Dedifferentiated amniotic fluid mesenchymal stem cell (primary cell): ENCODE results near the gene PLBD2.

ENCODE experiments used
- DNase-seq: peaks from one replicate; pipeline ENCODE4 v3.0.0-alpha.2; 2016; ENCODE audit errors: extremely low spot score

The PLBD2 gene

DNA sequence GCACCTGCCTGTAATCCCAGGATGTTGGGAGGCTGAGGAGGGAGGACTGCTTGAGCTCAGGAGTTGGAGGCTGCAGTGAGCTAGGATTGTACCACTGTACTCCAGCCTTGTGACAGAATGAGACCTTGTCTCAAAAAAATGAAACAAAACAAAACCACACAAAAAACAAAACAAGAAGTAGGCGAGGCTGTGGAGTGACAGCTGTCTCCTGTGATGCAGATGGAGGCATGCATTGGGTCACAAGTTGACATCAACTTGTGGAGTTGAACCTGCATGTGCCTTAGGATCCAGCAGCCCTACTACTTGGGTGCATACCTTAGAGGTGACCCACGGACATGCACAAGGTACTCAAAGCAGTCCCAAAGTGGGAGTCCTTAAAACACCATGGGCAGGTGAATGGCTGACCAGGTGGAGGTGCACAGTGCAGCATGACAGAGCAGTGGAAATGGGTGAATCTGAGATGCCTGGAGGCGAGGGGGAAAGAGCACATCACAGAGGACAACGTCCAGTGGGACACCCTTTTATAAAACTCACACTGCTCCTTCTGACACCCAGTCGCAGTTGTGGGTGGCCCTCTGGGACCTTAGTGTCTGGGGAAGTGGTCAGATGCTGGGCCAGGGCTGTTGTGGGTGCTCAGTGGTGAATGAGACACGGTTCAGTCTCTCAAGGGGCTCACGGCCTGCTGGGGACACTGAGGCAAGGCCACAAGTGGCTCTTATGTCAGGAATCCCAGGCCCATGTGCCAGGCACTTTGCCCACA, 12.7 kb downstream of the PLBD2 start:
- no peak for DNase-seq

DNA sequence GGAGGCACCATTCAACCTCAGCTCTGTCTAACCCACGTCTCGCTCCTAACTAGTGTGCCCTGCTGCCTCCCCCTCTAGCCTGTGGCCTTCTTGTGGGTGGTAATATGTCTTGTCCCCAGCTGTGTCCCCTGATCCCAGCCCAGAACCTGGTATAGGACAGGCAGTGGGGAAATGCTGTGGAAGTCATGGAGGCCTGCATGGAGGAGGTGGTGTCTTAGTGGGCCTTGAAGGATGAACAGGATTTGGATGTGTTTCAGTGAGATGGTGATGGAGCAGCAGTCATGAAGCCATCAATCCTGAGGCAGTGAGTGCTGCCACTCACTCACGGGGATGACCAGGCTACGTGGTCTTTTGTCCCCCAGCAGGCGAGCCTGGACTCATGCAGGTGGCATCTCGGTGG, 13.4 kb downstream of the PLBD2 start:
- no peak for DNase-seq

DNA sequence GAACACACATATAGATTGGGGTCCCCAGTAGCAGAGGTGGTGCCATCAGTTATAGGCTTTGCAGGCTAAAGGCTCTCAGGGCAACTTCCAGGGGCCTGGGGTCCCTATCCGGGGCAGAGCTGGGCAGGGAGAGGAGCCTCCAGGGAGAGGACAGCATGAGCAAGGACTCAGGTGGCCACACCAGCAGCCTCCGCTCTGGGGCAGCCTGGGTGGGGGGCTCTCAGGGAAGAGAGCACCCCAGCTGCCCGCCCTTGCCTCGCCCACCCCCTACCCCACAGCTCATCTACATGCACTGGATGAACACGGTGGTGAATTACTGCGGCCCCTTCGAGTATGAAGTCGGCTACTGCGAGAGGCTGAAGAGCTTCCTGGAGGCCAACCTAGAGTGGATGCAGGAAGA, 14.0 kb downstream of the PLBD2 start:
- no peak for DNase-seq

DNA sequence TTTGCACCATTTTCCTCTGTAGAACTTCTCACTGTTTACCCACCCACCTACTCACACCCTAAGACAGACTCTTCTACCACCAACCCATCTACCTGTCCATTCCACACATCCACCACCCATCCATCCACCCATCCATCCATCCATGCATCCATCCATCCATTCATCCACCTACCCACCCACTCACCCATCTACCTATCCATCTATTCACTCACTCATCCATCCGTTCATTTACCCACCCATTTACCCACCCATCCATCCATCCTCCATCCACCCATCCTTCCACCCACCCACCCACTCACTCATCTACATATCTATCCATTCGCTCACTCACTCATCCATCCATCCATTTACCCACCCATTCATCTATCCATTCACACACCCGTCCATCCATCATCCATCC, 15.1 kb downstream of the PLBD2 start:
- no peak for DNase-seq

DNA sequence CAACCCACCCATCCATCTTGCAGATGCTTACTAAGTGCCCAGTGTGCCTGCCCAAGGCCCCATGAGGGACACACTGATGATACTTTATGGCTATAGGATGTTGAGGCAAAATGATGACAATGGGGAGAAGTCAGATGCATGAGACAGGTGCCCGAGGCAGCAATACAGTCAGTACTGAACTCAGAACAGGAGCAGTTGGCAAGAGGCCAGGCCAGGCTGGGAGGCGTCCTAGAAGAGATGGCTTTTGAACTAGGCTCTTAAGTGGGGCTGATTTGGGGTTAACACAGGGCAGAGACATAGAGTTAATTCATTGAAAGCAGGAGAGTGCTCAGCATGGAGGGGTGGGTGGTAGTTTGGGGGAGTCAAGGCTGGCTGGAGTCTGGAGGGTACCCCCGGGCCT, 15.6 kb downstream of the PLBD2 start:
- no peak for DNase-seq

- DNase-seq = no peak
These were observed 16.5 kb downstream of the PLBD2 start for GRCh38 chr12:113374823-113375428.

DNA sequence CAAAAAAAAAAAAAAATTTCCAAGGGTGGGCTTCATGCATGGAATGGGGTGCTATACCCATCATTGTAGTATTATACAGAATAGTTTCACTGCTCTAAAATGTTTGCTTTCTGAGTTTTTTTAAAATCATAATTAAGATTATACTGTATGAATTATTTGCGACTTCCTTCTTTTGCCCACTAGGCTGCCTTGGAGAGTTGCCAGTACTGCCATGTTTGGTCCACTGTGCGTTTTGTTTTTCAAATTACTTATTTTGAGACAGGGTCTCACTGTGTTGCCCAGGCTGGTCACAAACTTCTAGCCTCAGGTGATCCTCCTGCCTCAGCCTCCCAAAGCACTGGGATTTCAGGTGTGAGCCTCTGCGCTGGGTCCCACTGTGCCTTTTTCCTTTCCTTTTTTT, 19.9 kb downstream of the PLBD2 start:
- no peak for DNase-seq

DNA sequence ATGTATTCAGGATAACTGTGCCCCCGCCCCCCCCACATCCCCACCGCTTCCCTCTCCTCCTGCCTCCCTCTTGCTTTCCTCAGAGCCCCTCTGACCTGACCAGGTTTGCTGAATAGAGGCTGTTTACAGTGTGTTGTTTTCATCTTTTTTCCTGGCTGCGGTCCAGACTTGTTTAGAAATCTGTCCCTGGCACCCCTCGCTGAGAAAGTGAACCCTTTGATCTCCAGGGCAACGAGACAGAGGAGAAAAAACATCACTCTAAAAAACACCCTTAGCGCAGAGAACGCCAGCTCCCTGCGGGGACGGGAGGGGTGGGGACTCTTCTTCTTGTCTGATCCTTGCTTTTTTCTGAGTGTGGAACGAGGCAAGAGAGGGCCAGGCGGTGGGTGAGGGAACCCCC, 22.8 kb downstream of the PLBD2 start:
- no peak for DNase-seq

DNA sequence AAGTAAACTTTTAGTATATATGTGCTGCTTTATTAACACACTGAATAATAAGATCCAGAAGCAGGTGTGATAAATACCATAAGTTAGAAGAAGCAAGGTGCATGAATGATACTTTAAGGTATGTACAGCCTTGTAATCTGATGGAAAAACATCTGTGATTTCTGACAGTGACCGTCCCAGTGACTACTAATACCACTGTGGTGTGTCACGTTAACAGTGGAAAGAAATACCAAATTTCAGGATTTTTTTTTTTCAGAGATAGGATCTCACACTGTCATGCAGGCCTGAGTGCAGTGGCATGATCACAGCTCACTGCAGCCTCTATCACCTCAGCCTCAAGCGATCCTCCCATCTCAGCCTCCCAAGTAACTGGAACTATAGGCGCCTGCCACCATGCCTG, 23.8 kb downstream of the PLBD2 start:
- no peak for DNase-seq

DNA sequence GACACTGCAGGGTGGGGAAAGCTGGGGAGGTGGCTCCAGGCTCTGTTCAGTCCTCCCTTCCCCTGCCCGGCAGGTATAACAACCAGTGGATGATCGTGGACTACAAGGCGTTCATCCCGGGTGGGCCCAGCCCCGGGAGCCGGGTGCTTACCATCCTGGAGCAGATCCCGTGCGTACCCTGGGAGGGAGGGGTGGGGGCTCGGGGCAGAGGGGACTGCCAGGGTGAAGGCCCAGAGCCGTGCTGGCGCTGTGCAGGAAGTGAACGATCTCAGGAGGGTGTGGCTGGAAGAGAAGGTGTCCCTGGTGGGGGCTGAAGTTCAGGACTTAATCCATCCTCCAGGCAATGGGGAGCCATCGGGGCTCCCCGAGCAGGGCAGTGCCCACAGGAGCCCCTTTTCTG, 26.4 kb downstream of the PLBD2 start:
- no peak for DNase-seq

DNA sequence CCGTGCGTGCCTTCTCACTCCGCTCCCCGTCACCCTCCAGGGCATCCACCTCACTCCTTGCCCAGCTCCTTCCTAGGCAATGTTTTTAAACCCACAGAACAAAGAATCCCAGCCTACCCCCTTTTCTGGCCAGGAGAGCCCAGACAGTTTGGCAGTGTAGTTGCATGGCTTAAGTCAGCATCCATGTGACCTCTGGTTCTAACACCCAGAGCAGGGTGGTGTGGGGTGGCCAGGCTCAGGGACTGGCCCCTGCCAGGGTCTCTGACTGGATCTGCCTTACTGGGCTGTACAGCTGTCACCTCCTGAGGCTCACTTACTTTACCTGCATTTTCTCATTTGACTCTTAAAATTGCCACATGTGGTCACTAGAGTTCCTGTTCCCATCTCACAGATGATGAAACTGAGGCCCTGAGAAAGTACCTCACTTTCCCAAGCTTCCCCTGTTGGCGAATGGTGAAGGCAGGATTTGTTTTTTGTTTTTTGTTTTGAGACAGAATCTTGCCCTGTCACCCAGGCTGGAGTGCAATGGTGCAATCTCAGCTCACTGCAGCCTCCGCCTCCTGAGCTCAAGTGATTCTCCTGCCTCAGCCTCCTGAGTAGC, 27.0 kb downstream of the PLBD2 start:
- DNase-seq = no peak

GRCh38 chr12:113386866-113387566, 28.6 kb downstream of the PLBD2 start:
- no peak for DNase-seq

- no peak for DNase-seq
These were observed 29.2 kb downstream of the PLBD2 start for GRCh38 chr12:113387631-113388030.

DNA sequence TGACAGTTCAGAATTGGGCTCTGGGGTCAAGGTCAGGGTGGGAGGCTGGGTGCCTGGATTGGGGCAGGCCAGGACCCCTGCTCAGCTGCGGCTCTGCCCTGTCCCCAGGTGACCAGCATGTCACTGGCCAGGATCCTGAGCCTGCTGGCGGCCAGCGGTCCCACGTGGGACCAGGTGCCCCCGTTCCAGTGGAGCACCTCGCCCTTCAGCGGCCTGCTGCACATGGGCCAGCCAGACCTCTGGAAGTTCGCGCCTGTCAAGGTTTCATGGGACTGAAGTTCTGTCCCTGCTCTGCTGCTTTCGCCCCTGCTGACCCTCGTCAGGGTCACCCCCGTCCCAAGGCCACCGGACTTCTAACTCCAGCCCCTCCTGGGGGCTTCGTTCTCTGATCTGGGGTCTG, 30.0 kb downstream of the PLBD2 start:
- no peak for DNase-seq

GRCh38 chr12:113390064-113391043, 32.0 kb downstream of the PLBD2 start:
- DNase-seq = no peak

DNA sequence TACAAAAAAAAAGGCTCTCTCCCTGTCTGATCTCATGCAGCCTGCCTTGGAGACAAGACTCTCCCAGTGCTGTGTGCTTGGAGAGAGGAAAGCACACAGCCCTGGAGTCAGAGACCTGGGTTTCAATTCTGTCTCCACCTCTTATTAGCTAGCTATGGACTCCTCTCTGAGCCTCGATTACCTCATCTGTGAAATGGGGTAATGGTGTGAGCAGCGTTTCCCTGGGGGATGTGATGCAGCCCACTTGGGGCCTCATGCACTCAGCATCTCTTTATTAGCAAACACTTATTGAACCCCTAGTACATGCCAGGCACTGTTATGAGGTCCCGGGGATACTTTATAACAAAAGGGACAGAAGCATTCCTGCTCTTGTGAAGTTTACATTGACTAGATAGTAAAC, 32.8 kb downstream of the PLBD2 start:
- DNase-seq = no peak

DNA sequence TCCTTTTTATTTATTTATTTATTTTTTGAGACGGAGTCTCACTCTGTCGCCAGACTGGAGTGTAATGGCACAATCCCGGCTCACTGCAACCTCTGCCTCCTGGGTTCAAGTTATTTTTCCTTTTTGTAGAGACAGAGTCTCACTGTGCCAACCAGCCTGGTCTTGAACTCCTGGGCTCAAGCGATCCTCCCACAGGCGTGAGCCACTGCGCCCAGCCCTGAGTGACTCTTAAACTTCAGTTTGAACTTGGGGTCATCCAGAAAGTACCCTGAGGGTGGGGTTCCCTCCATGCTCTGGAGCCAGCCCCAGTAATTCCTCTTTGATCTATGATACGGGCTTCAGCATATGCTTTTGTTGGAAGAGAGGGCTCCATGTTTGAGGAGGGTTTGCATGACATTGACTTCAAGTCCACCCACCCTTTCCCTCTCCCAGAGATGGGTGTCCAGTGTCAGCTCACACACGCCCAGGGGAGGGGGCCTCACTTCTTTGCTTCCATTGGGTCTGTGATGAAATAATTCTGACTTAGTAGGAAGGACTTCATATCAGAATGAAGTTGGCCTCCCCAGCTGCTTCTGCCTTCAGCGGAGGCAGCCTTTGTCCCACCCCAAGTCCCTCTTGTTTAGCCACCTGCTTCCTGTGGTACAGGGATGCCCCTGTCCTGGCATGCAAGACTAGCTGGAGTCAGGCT, 33.4 kb downstream of the PLBD2 start:
- DNase-seq = no peak

- DNase-seq = no peak
These were observed 34.1 kb downstream of the PLBD2 start for GRCh38 chr12:113392520-113392919.

GRCh38 chr12:113392988-113393579, 34.7 kb downstream of the PLBD2 start:
- DNase-seq = no peak

- DNase-seq = no peak
These were observed 35.4 kb downstream of the PLBD2 start for GRCh38 chr12:113393749-113394148.

DNA sequence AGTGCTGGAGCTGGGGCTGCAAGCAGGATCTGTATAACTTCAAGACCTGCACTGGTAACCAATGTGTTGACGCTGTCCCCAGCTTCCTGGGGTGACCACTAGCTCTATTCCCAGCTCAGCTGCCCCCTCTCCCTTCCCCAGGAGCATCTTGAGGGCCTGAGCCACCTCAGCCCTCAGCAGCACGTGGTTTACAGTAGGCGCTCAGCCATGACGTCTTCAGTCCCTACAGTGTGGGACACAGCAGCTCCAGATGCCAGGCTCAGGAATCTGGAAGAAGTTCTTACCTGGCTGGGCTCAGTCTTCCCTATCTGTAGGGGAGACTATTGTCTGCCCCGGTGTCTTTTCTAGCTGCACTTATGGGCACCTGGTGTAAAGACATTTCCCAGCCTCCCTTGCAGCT, 36.7 kb downstream of the PLBD2 start:
- DNase-seq = no peak
